Measurements from ENCODE around the gene SLC35E1. TPM values are rescaled to one million over a fixed set of nuclear protein-coding genes. Genes with fewer than 3 reads are reported as not detected.

Gene SLC35E1
- total and polyA plus RNA-seq, 2 of the 13 experiments (the other 11 are each of a cell fraction or from before 2014, with no cell fraction given), result 21.2 to 46.5 TPM

- Histone ChIP-seq H3K79me2 (ENCODE audit: insufficient read depth, low read length) (peaks cover 55% of the 10 kb centered on the region), H3K36me3 (replicated peaks in 1 of 2; ENCODE audit: control insufficient read depth in 1 of 2, insufficient read depth in 2 of 2, low read length in 2 of 2) (peaks cover 18 to 36% of the 10 kb centered on the region in 2 experiments; a peak in 4 of 5 replicates), H3K4me3 (replicated peaks in 1 of 3; ENCODE audit: insufficient read depth in 1 of 3, low read depth in 2 of 3, low read length in 3 of 3) (peak overlapping the region; percentile 75 to 95 (median 94); a peak in 4 of 6 replicates), H3K4me2 (ENCODE audit: low read depth, low read length) (peak overlapping the region; percentile 91), H3K27me3 (ENCODE audit: control insufficient read depth in 1 of 2, insufficient read depth in 2 of 2, low read length in 2 of 2) (no peaks in the 10 kb centered on the region; a peak in 1 of 5 replicates), H3K9me3 (ENCODE audit: low read length) (no peaks in the 10 kb centered on the region), H3K27ac (ENCODE audit: extremely low read length, insufficient read depth, low read length) (no peak overlapping the region), H2AFZ (ENCODE audit: low read length) (no peak overlapping the region), H4K20me1 (ENCODE audit: insufficient read depth, low read length) (0 out of 2 replicates have a peak, but pooled peaks cover 3% of the 10 kb centered on the region), H3K9ac (ENCODE audit: insufficient read depth, low read depth, low read length) (peak overlapping the region; percentile 78; the same call in 1 of the 2 replicates), H3K4me1 (ENCODE audit: insufficient read depth, low read length) (peaks cover 42% of the 10 kb centered on the region)
- TF ChIP-seq POLR2AphosphoS5 (IDR thresholded peaks at IDR 0.05; ENCODE audit: low read depth, low read length) (peak; percentile 25; the same call in 1 of the 2 replicates), ZNF44 (CRISPR knock-in tag; IDR thresholded peaks at IDR 0.05) (no peak)
- in situ Hi-C loops (cut with HindIII; ENCODE audit: extremely low pct_ligation_motif_present, low pct_unique_long_range_greater_than_20kb), result loop anchor here (5.0 kb wide), 1 partner anchor 53 kb away; the partner anchor contains the start of gene MED26
- CTCF ChIA-PET (ENCODE audit: low intra/inter-chr PET ratio, low total read pairs), result no interaction called here
- DNase-seq (ENCODE audit: low spot score) (no peak), FAIRE-seq (no peak), ATAC-seq (no peak)
- BruUV-seq (replicated peaks), result no TSS peak
- intact Hi-C loops (cut with micrococcal nuclease; ENCODE audit: unreplicated experiment), result loop anchor here (5.0 kb wide), 1 partner anchor 53 kb away; the partner anchor contains the start of gene MED26
- POLR2A ChIA-PET, result no interaction called here
Observed at GRCh38 chr19:16573925-16574324, 1.7 kb upstream of the SLC35E1 start.

DNA sequence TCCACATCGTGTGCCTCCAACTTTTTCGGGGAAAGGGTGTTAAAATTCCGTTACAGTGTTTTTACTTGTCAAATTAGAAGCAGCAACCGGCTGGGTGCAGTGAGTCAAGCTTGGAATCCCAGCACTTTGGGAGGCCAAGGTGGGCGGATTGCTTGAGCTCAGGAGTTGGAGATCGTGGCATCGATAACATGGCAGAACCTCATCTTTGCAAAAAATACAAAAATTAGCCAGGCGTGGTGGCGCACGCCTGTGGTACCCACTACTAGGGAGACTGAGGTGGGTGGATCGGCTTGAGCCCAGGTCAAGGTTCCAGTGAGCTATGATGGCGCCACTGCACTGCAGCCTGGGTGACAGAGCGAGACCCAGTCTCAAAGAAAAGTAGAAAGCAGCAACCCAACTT is 1.1 kb upstream of the SLC35E1 start:
- no peak for FAIRE-seq
- Histone ChIP-seq H4K20me1 (ENCODE audit: insufficient read depth, low read length) (0 out of 2 replicates have a peak, but pooled peaks cover under 1% of the 10 kb centered on the region), H3K9me3 (ENCODE audit: low read length) (no peaks in the 10 kb centered on the region), H3K27ac (ENCODE audit: extremely low read length, insufficient read depth, low read length) (peak overlapping the region; percentile 72), H3K36me3 (replicated peaks in 1 of 2; ENCODE audit: control insufficient read depth in 1 of 2, insufficient read depth in 2 of 2, low read length in 2 of 2) (peaks cover 17 to 41% of the 10 kb centered on the region in 2 experiments; a peak in 4 of 5 replicates), H3K4me3 (replicated peaks in 1 of 3; ENCODE audit: insufficient read depth in 1 of 3, low read depth in 2 of 3, low read length in 3 of 3) (peak overlapping the region; percentile 75 to 95 (median 94)), H3K27me3 (ENCODE audit: control insufficient read depth in 1 of 2, insufficient read depth in 2 of 2, low read length in 2 of 2) (no peaks in the 10 kb centered on the region; a peak in 1 of 5 replicates), H3K4me1 (ENCODE audit: insufficient read depth, low read length) (peaks cover 42% of the 10 kb centered on the region), H3K4me2 (ENCODE audit: low read depth, low read length) (peak overlapping the region; percentile 91), H3K9ac (ENCODE audit: insufficient read depth, low read depth, low read length) (peak overlapping the region; percentile 78), H3K79me2 (ENCODE audit: insufficient read depth, low read length) (peaks cover 58% of the 10 kb centered on the region), H2AFZ (ENCODE audit: low read length) (no peak overlapping the region)
- intact Hi-C loops (cut with micrococcal nuclease; ENCODE audit: unreplicated experiment) (loop anchor here (5.0 kb wide), 1 partner anchor 54 kb away; the partner anchor contains the start of gene MED26), in situ Hi-C loops (cut with HindIII; ENCODE audit: extremely low pct_ligation_motif_present, low pct_unique_long_range_greater_than_20kb) (loop anchor here (5.0 kb wide), 1 partner anchor 54 kb away; the partner anchor contains the start of gene MED26)
- 44% methylated on average over 12 of the region's 13 CpGs for WGBS (ENCODE audit: low lambda C conversion rate)
- ATAC-seq, result no peak
- no peak for DNase-seq (ENCODE audit: low spot score)
- POLR2A ChIA-PET, result interaction anchor here (0.9 to 1.4 kb wide), 4 partner anchors 25 to 88 kb away, joined by 3 to 4 read pairs (median 3); partner anchors contain the start of genes C19orf44, CALR3 and TMEM38A
- BruUV-seq (replicated peaks), result no TSS peak
- CTCF ChIA-PET (ENCODE audit: low intra/inter-chr PET ratio, low total read pairs), result no interaction called here
- TF ChIP-seq KLF9 (CRISPR knock-in tag; IDR thresholded peaks at IDR 0.05; ENCODE audit: low read depth) (no peak), NCOA1 (CRISPR knock-in tag; IDR thresholded peaks at IDR 0.05) (0 out of 2 replicates have a peak, but pooled peaks have one; percentile 7), ZNF431 (CRISPR knock-in tag; IDR thresholded peaks at IDR 0.05; ENCODE audit: borderline replicate concordance, low read depth) (0 out of 2 replicates have a peak, but pooled peaks have one; percentile 7)

Measured in HepG2 (cell line).